Measurements from ENCODE around the gene MAP3K5.

DNA sequence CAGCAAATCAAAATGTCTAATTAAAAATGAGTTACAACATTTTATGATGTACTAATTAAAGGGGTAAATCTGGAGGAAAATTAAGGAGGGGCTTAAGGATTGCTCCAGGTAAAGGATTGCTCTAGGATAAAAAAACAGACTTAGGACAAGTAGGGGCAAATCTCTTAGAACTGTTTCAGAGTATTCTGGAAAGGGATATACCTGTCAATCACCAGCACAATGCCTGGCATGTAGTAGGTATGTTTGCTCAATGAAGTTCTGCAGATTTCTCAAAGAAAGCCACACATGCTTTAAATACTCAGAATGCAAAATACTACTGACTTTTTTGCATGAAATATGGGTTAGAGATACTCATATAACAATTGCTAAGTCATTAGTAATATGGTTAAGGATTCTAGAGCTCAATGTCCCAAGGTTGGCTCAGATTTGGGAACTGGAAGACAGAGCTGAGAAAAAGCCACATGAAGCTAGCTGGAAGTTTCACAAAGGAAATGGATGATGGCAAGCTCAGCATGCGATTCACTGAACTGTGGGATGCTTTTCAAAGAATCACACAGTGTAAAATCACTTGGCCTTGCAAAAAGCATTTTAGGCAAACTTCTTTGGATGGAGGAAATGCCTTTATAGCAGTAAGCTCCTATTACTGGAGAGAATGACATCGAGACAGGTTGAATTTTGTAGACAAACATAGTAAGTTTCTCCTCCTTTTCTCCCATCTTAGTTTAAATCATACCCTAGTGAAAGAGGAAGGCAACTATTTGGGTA is 72.8 kb downstream of the MAP3K5 start:
- TF ChIP-seq CTCF (IDR thresholded peaks at IDR 0.05; ENCODE audit: insufficient read depth, low read length, poor library complexity, severe bottlenecking) (no peak), EZH2phosphoT487 (conservative IDR thresholded peaks at IDR 0.05; ENCODE audit: low read length) (no peak)
